GM18907 (cell line): Measurements from ENCODE around the gene SAE1.
"Not testable (repeated sequence)": the region's sequence is repeated elsewhere in the genome, so short reads cannot be mapped to it uniquely, and the experiment has no call there.

Source experiments
- ATAC-seq: cut with Tn5 transposase; IDR thresholded peaks from one replicate; pipeline ENCODE4 v1.9.1; 2021; ENCODE audit warnings: mild to moderate bottlenecking, moderate library complexity; ENCODE audit not compliant: unreplicated experiment

The SAE1 gene

DNA sequence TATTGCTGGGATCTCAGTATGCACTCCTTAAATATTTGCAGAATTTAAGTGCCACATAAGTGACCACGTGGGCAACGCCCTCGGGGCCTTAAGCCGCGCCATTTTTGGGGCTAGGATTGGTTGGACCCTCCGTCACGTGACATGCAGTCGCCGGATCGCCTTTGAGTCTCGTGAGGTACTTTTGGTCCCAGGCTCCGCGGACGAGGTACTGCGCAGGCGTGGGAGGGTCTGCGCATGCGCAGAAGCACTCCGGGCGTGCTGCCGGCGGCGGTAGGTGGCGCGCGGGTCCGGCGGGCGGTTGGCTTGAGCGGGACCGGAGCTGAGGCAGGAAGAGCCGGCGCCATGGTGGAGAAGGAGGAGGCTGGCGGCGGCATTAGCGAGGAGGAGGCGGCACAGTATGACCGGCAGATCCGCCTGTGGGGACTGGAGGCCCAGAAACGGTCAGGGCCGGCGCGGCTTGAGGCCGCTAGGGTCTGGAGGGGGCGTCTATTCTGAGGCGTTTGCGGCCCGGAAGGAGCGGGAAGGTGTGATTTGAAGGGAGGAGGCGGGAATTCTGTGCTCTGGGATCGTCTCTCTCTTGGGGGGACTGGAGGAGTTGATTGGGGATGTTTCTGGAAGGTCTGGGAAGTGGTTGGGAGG is at the start of gene SAE1:
TSS of gene SAE1 (plus strand) at position 247 of the 639 bp plus-strand sequence. CDS start at position 343, 96 bp downstream.
- ATAC-seq, result peak; percentile 80

DNA sequence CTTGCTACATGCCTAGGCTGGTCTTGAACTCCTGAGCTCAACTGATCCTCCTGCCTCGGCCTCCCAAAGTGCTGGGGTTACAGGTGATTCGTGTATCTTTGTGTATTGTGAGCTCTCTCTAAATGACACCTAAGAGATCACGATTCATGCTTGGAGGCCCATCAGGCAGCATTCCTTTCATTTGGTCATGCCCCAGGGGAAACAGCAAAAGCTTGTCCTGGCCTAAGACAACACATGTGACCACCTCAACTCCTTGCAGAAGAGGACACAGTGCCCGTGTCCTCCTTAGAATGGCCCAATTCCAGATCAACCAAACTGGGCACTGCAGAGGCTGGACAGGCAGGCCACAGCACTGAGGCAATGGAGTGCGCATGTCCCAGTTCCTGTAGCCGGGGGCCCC is 49.5 kb upstream of the SAE1 start:
- ATAC-seq, result no peak

DNA sequence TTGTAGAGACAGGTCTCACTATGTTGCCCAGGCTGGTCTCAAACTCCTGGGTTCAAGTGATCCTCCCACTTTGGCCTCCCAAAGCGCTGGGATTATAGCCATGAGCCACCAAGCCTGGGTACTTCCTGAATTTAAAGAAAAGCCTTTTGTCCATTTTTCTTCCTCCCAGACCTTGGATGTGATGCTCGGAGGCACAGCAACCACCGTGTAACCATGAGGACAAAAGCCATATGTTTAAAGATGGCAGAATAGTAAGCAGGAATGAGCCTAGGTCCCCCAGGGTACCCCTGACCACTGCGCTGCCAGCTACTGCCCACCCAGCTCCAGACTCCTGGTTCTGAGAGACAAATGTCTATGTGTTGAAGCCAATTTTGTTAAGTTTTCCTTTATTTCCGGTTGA is 48.1 kb upstream of the SAE1 start:
- ATAC-seq, result no peak

DNA sequence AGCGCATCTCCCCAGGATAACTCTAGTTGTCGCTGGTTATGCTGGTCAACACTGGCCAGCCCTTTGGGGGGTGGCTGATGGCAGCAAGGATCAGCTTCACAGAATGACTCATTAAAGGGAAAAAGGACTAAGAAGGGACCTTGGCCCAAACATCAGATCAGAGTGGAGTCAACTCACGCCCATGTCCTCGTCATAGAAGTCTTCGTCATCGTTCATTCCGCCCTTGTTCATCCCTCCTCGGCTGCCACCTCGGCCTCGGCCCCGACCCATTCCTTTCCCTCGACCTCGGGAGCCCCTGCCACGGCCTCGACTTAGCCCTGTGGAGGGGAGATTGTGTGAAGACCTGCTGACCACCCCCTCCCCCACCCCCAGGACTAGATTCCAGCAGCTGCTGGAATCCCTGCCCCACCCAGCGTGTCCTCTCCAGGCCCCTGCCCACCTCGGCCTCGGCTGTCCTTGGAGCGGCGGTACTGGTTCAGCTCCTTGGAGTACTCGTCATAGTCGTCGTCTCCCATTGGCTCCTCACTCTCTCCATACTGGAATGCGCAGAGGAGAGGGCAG is 45.7 kb upstream of the SAE1 start:
- no peak for ATAC-seq

DNA sequence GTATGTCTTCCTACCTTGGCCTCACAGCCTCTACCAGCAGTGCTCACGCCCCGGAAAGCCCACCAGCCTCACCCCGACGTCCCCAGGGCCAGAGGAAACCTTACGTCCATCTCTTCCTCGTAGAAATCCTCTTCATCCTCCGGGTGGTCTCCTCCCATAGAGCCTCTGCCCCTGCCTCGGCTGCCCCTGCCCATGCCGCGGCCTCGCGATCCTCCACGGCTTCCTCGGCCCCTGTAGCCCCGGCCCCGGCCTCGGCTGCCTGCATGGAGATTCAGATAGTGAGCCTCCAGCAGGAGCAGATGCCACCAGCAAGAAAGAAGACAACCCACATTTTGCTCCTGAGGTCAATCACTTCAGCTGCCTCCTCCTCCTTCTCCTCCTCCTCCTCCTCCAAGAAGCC is 44.4 kb upstream of the SAE1 start:
- ATAC-seq, result no peak

DNA sequence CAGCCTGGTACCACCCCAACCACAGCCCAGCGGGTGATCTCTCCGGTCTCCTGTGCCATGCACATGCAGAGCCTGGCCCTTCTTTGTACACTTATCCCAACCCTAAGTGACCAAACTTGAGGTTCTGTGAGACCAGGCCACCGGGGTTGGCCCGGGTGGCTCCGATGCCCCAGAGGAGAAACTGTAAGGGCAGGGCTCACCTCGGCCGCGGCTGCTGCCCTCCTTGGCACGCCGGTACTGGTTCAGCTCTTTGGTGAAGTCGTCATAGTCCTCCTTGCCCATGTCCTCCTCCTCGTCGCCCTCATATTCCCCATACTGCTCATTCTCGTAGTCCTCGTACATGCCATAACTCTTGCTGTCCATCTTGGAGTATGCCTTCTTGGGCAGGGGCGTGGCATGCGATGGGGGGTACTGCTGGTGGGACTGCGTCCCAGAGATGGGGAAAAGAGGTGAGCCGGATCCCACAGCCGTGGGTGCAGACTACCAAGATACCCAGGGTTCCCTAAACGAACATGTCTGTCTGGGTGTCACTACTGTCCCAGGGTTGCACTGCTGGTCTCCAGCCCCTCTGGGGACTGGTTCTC is 40.8 kb upstream of the SAE1 start:
- ATAC-seq, result no peak

DNA sequence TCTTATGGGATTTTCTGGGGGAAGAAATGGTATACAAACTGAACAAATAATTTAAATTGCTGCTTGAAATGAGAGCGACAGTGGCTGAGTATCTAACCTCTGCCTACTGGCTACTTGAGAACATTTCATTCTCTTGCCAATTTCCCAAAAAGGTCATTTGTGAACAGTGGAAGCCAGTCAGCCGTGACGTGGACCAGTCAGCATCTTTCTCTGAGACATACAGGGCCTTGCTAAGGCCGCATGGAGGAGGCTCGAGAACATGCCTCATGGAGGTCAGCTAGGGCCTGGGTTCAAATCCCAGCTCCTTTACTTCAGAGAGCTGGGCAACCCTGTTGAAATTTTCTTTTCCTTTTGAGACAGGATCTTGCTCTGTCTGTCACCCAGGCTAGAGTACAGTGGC is 37.4 kb upstream of the SAE1 start:
- no peak for ATAC-seq

DNA sequence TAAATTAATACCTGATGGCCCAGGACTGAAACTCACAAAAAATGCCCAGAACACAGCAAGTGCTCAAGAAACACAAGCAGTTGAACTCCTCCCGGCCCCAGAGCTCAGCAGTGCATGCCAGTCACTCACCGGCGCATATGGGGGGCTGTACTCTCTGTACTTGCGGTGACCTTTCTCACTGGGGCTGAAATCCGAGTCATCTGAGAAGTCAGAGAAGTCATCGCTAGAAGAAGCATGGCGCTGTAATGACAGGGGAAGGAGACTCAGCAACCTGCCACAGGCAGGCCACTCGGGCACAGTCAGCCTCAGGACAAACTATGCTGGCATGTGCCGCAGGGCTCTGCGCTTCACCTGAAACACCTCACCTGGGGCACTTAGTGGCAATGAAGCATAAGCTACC is 36.8 kb upstream of the SAE1 start:
- ATAC-seq, result no peak

DNA sequence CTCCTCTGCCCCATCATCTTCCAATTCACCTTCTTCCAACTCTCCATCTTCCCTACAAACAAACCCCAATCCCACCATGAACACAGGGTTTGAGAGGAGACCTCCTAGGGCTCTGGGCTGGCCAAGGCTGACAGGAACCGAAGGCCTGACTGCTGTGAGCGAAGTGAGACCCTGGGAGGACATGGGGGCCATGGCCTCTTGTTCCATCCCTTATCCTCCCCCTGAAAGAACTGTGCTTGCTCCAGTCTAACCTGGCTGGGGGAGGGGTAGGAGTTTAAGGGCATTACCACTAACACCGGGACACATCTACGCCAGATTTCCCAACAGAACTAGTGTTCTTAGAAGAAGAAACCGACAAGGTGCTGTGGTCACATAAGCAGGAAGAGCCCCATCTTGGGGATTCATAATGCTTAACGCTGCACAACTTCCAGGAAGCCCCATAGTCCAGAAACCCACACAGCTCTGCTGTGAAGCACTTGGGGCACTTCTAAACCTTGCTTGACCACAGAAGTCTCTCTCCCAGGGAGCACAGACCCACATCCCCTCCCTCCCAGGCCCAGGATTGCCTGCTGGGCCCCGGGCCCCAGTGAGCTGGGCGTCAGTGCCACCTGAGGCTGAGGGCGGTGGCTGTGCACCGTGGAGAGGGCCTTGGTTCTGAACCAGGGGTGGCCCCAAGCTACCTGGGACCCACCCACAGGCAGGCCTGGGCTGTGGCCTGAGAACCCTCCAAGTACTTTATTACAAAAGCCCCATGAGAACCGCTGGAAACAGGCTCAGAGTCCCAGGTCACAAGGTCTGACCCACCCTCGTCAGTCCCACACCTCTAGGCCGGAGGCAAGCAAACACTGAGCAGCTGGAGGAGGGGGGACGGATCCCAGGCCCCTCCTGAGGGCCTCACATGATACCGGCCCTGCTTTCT is 35.8 kb upstream of the SAE1 start:
- ATAC-seq, result no peak

DNA sequence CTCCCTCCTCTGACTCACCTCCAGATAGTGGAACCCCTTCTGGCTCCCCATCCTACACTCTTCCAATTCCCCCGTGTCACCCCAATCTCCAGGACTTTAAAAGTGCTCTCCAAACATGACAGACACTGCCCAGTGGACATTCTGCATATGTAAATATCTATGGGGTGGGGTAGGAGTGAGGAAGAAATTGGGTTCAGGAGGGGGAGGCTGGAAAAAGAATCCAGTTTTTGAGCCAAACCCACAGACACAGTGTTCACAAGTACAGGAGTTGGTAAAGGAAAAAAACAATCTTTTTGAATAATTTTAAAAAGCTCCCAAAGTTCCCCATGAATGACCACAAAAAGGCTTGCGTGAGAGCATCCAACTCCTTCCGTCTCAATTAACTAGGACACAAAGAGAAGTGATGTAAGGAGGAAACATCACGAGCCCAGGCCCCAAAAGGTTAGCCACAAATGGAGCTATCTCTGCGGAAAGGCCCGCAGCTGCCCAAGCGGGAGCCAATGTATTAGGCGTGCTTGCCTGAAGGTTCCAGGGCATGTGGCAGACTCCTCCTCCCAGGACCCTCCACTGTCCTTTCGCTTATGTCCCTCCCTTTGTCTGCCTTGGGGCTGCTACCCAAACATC is 35.0 kb upstream of the SAE1 start:
- no peak for ATAC-seq

DNA sequence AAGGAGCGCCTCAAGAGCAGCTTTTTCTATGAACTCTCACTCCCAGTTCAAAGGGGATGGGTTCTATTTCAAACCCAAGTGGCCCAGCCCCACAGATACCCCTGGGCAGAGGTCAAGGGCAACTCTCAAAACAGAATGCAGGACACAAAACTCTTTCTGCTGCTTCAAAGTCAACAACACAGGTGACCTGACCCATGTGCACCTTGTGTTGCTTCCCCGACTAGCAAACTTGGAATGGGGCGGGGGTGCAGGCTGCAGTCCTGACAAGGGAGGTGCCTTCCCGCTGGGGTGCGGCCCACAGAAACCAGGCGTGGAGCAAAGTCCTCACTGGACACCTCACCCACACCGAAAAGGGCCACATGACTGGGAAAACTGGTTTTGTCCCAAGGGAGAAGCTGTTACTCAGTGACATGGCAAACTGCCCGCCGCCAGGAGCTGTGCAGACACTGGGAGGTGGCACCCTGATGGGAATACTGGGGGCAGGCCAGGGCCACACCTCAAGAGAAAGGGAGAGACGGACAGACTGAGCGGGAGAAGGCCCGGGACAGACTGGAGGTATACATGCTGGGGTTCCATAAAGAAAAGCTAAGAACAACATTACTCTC is 34.4 kb upstream of the SAE1 start:
- no peak for ATAC-seq

DNA sequence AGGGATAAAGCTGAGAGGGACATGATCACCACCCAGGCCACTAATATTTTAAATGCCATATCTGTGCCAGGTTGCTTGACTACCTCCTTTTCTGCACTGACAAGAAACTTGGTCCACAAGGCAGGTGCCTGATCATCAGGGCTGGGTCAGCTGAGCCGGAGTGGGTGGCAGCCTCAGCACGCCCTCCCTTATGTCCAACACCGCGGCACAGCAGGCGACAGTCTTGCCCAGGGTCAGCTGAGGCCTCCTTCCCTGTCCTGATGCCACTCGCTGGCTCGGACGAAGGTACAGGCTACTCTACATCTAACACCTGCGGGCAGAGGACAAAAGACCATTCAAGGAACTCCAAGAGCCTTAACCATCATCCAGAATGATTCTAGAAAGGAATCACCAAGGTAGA is 33.9 kb upstream of the SAE1 start:
- no peak for ATAC-seq

DNA sequence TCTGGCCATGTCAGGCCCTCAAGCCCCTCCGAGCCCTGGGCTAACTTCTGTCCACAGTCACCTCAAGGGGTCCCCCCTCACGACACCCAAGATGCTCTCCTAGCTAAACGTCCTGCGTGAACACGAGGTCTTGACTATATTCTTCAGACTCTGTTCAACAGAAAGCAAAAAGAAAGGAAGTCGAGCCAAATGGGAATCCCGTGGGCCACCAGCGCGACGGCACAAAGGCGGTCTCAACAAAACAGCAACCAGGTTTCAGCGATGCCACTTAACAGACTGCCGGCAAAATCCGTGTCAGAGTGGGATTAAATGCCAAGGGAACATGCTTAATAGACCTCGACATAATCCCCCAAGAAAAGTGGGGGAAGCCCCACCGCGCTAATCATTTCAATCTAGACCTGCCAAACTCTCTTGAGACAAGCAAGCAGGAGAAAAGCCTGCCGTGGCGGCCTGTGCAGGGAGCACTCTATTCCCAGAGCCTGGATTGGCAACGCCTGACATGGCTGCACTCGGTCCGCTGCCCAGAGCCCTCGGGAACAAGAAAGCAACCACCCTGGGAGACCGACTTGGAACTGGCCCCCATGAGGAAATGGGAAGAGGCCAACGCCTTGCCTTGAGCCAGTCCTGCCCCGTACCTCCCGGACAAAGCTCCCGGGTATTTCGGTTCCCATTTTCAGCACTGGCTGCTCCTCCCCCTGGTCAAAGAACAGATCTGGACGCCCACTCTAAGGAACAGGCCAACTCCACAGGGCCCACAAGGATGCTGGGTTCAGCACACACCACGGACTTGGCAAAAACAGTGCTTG is 33.0 kb upstream of the SAE1 start:
- no peak for ATAC-seq

DNA sequence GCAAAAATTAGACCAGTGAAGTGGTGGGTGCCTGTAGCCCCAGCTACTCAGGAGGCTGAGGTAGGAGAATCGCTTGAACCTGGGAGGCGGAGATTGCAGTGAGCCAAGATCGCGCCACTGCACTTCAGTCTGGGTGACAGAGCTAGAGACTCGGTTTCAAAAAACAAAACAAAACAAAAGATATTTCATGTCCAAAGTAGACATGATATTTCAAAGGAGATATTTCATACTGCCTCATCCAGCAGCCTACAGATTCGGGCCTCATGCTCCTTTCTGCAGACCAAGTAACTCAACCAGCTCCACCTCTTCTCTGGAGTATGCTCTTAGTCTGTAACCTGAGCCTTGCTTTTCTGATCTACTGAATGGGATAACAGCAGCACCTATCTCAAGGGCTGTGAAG is 32.0 kb upstream of the SAE1 start:
- no peak for ATAC-seq

DNA sequence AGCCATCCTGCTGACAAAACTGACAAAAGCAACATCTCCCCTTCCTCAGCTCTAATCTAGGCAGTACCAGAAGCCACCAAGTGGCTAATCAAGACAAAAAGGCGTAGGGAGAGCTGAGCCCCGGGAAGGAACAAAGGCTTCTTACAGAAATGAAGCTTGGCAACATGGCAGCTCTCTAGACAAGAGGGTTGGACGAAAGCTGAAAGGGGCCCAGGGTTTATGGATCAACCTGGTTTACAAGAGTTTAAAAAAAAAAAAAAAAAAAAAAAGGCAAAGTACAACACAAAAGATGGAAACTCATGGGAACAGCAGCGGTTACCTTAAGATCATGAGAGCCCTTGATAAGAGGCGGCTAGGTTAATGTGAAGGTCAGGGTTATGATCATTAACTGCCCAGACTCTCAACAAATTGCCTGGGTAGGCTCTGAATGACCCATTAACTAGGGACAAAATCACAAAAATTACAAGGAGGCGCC is 31.0 kb upstream of the SAE1 start:
- no peak for ATAC-seq

DNA sequence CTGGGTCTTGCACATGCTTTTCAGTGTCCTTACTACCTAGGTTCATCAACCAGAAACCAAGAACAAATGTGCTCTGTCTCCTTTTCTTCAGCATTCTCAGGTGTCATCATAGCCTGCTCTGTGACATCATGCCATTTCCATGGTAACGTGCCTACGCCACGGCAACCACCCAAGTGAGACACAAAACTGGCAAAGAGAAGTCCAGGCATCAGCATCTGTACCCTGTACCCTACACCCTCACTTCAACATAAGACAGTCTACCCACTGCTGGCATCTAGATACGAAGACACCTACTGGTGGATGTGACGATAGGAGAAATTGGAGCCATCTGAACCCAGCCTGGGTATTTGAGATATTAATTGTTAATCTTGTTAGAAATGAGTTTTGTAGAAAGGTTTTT is 30.3 kb upstream of the SAE1 start:
- no peak for ATAC-seq

DNA sequence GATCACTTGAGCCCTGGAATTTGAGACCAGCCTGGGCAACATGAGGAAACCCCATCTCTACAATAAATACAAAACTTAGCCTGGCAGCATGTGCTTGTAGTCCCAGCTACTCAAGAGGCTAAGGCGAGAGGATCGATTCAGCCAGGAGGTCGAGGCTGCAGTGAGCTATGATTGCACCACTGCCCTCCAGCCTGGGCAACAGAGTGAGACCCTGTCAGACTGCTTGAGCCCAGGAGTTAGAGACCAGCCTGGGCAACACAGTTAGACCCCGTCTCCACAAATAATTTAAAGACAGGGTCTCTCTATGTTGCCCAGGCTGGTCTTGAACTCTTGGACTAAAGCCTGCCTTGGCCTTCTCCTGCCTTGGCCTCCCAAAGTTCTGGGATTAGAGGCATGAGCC is 29.5 kb upstream of the SAE1 start:
- not testable (repeated sequence) for ATAC-seq

DNA sequence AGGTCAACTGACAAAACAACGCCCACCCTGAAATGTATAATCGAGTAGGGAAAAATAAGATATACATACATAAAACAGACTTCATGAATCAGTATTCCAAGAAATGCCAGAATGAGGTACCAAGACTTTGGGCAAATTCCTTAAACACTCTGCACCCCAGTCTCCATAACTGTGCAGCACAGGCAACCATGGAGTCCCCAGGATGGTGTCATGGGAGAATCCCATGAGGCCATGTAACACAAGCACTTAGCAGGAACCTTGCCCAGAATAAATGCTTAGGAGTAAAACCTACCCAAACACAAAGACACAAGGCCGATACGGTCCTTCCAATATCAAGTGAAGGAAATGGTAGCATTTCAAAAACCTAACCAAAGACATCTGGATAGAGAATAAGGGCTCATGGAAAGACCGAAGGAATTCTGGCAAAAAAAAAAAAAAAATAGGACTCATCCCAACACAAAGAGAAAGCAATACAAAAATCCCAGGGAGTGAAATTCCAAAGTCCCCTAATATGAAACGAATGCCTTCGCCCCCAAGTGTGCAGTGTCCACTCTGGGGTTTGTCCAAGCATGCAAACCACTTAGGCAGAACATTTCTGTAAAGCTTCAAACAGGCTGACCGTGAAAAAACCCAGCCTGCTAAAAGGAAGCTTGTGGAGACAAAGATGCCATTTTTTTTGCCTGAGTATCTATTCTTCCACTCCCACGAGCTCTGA is 28.1 kb upstream of the SAE1 start:
- ATAC-seq, result no peak

DNA sequence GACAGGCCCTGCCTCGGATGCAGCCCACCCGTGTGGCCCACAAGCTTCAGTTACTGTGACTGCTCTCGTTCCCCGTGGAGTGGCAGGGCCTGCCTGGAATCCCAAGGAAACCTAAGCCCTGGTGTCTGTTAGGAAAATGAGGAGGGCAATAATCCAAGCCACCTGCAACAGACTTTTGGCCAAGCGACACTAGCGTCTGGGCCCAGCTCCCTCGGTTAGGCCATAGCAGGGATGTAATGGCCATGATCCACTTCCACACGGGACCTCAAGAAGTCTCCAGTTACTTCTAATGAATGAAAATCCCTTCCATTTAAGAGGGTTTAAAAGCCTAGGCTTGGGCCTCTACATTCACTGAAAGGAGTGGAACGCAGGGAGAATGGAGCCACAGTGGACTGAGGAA is 26.0 kb upstream of the SAE1 start:
- ATAC-seq, result no peak
